Measurements from ENCODE around the gene TMEM120B.
"Not testable (repeated sequence)": the region's sequence is repeated elsewhere in the genome, so short reads cannot be mapped to it uniquely, and the experiment has no call there.

TMEM120B gene

GRCh38 chr12:121709478-121709961, 3.0 kb upstream of the TMEM120B start:
- no peak for DNase-seq

- DNase-seq, result no peak
Measured at GRCh38 chr12:121711361-121712189, 977 bp upstream of the TMEM120B start.

- DNase-seq, result peak; percentile 5
Measured at GRCh38 chr12:121712190-121712460, 427 bp upstream of the TMEM120B start.

- peak; percentile 9 for DNase-seq
Measured at GRCh38 chr12:121713257-121713777, 765 bp downstream of the TMEM120B start.

- no peak for DNase-seq
Measured at GRCh38 chr12:121713793-121714192, 1.2 kb downstream of the TMEM120B start.

- DNase-seq, result not testable (repeated sequence)
Measured at GRCh38 chr12:121715055-121715454, 2.5 kb downstream of the TMEM120B start.

- no peak for DNase-seq
Measured at GRCh38 chr12:121715862-121716435, 3.4 kb downstream of the TMEM120B start.

- DNase-seq, result no peak
Measured at GRCh38 chr12:121717041-121717699, 4.6 kb downstream of the TMEM120B start.

GRCh38 chr12:121718653-121719239, 6.2 kb downstream of the TMEM120B start:
- no peak for DNase-seq

GRCh38 chr12:121719926-121720414, 7.4 kb downstream of the TMEM120B start:
- no peak for DNase-seq

- no peak for DNase-seq
Measured at GRCh38 chr12:121720762-121721161, 8.2 kb downstream of the TMEM120B start.

- no peak for DNase-seq
Measured at GRCh38 chr12:121722511-121722910, 10.0 kb downstream of the TMEM120B start.

- no peak for DNase-seq
Measured at GRCh38 chr12:121723200-121723599, 10.6 kb downstream of the TMEM120B start.

- no peak for DNase-seq
Measured at GRCh38 chr12:121724925-121725324, 12.4 kb downstream of the TMEM120B start.

- DNase-seq, result no peak
Measured at GRCh38 chr12:121725423-121725822, 12.9 kb downstream of the TMEM120B start.

- no peak for DNase-seq
Measured at GRCh38 chr12:121729021-121729420, 16.5 kb downstream of the TMEM120B start.

GRCh38 chr12:121731473-121731872, 18.9 kb downstream of the TMEM120B start:
- no peak for DNase-seq

- no peak for DNase-seq
Measured at GRCh38 chr12:121733849-121734248, 21.3 kb downstream of the TMEM120B start.

GRCh38 chr12:121738340-121738858, 25.8 kb downstream of the TMEM120B start:
- DNase-seq, result no peak

GRCh38 chr12:121740847-121741246, 28.3 kb downstream of the TMEM120B start:
- no peak for DNase-seq

GRCh38 chr12:121741743-121742142, 29.2 kb downstream of the TMEM120B start:
- DNase-seq, result no peak

GRCh38 chr12:121745545-121745944, 33.0 kb downstream of the TMEM120B start:
- not testable (repeated sequence) for DNase-seq

- no peak for DNase-seq
Measured at GRCh38 chr12:121748218-121748570, 35.6 kb downstream of the TMEM120B start.
